D721Med (cell line): ENCODE data around the gene NUMB.
"Not testable (repeated sequence)": the region's sequence is repeated elsewhere in the genome, so short reads cannot be mapped to it uniquely, and the experiment has no call there.

Source experiments
- DNase-seq: peaks from one replicate; pipeline ENCODE4 v3.0.0; 2011; ENCODE audit warnings: low spot score; ENCODE audit not compliant: insufficient read length
- FAIRE-seq: peaks from 2 replicates; lab custom pipeline; 2011; peaks lifted over from hg19 to GRCh38; lab: Jason Lieb, UNC
- CTCF ChIP-seq: IDR thresholded peaks from 2 replicates; pipeline ENCODE4 v1.5.1; 2012; ENCODE audit warnings: mild to moderate bottlenecking, control low read depth; ENCODE audit not compliant: insufficient read depth; ENCODE audit errors: missing control alignments

The NUMB gene

GRCh38 chr14:73422515-73422914 is 35.8 kb downstream of the NUMB start:
- TF ChIP-seq CTCF, result no peak
- FAIRE-seq (no peak), DNase-seq (no peak)

- DNase-seq (no peak), FAIRE-seq (no peak)
- TF ChIP-seq CTCF, result no peak
These were observed 40.1 kb downstream of the NUMB start for GRCh38 chr14:73418227-73418626.

GRCh38 chr14:73406248-73406647 is 52.1 kb downstream of the NUMB start:
- DNase-seq, FAIRE-seq: not testable (repeated sequence)

GRCh38 chr14:73403181-73403752 is 55.1 kb downstream of the NUMB start:
- DNase-seq, result no peak
- no peak for TF ChIP-seq CTCF
- no peak for FAIRE-seq

GRCh38 chr14:73402579-73402978 is 55.8 kb downstream of the NUMB start:
- FAIRE-seq (no peak), DNase-seq (no peak)
- no peak for TF ChIP-seq CTCF

GRCh38 chr14:73397810-73398209 is 60.5 kb downstream of the NUMB start:
- TF ChIP-seq CTCF, result no peak
- FAIRE-seq (no peak), DNase-seq (no peak)

GRCh38 chr14:73394317-73394716 is 64.0 kb downstream of the NUMB start:
- no peak for TF ChIP-seq CTCF
- DNase-seq, result no peak
- no peak for FAIRE-seq

- DNase-seq, result no peak
- no peak for TF ChIP-seq CTCF
- FAIRE-seq, result no peak
These were observed 65.0 kb downstream of the NUMB start for GRCh38 chr14:73393375-73393774.
